Fibroblast of lung (primary cell): ENCODE data around the gene ITPR2.

Source experiments
- CTCF ChIP-seq, 2 donors: IDR thresholded peaks in 1 of 2; conservative IDR thresholded peaks in 1 of 2; 1 replicate in 1 of 2; 2 replicates in 1 of 2; pipeline ENCODE4 v1.5.1; 2011 to 2012; ENCODE audit warnings: low read length in 2 of 2, control low read depth in 1 of 2, inconsistent platforms in 1 of 2, low read depth in 1 of 2, mild to moderate bottlenecking in 1 of 2
- EZH2 ChIP-seq: IDR thresholded peaks from 2 replicates; pipeline ENCODE4 v1.5.1; 2012; ENCODE audit warnings: low read length, control low read depth, mild to moderate bottlenecking; ENCODE audit errors: missing control alignments

- no peak for TF ChIP-seq CTCF (conservative IDR thresholded peaks at IDR 0.05 in 1 of 2, IDR thresholded peaks at IDR 0.05 in 1 of 2; ENCODE audit: low read depth in 1 of 2, low read length in 2 of 2)
- no peak for TF ChIP-seq EZH2
Observed at GRCh38 chr12:26821212-26821701, 11.7 kb downstream of the ITPR2 start.
